Common myeloid progenitor, CD34-positive (primary cell): ENCODE measurements around the gene TRIM17.

Experiments
- CTCF ChIA-PET: fragments of 350-600 bp; sonication (Branson Sonifier 250); formaldehyde crosslinking; loops from one replicate; lab custom pipeline; 2021; ENCODE audit warnings: antibody characterized with exemption; lab: Charles Lee
- POLR2A ChIA-PET: fragments of 350-600 bp; sonication (Branson Sonifier 250); formaldehyde crosslinking; loops from one replicate; lab custom pipeline; 2021; ENCODE audit warnings: antibody characterized with exemption; lab: Charles Lee
- DNase-seq, 3 donors: peaks; one replicate each; pipeline versions ENCODE4 v3.0.0 to v3.0.0-alpha.2; 2013
- H3K27ac ChIP-seq, 2 experiments: 1 replicate in 1 of 2; 2 replicates in 1 of 2; pipeline ENCODE4 v1.7.0; 2013; ENCODE audit warnings: inconsistent platforms in 2 of 2, low read length in 2 of 2, mild to moderate bottlenecking in 2 of 2, low read depth in 1 of 2, moderate library complexity in 1 of 2; ENCODE audit not compliant: severe bottlenecking in 2 of 2, insufficient read depth in 1 of 2, poor library complexity in 1 of 2
- H3K27me3 ChIP-seq, 5 experiments: replicated peaks in 2 of 5; 1 replicate in 3 of 5; 2 replicates in 2 of 5; pipeline versions ENCODE4 v1.6.1 to v1.7.0; 2013; ENCODE audit warnings: low read length in 4 of 5, mild to moderate bottlenecking in 2 of 5, moderate library complexity in 2 of 5, inconsistent platforms in 1 of 5; ENCODE audit not compliant: insufficient read depth in 5 of 5, control insufficient read depth in 4 of 5
- H3K36me3 ChIP-seq, 4 experiments: 1 replicate in 2 of 4; 2 replicates in 2 of 4; pipeline versions ENCODE4 v1.6.1 to v1.7.0; 2013; ENCODE audit warnings: low read length in 3 of 4, control low read depth in 1 of 4, mild to moderate bottlenecking in 1 of 4; ENCODE audit not compliant: control insufficient read depth in 4 of 4, insufficient read depth in 4 of 4
- H3K4me1 ChIP-seq, 4 experiments: 1 replicate in 3 of 4; 2 replicates in 1 of 4; pipeline versions ENCODE4 v1.6.1 to v1.7.1; 2013; ENCODE audit warnings: low read length in 3 of 4, mild to moderate bottlenecking in 3 of 4, control low read depth in 1 of 4, inconsistent platforms in 1 of 4, moderate library complexity in 1 of 4; ENCODE audit not compliant: control insufficient read depth in 4 of 4, insufficient read depth in 4 of 4; ENCODE audit errors: control extremely low read depth in 1 of 4
- H3K4me3 ChIP-seq, 7 experiments: 1 replicate in 4 of 7; 2 replicates in 3 of 7; pipeline versions ENCODE4 v1.5.1 to v1.7.0; 2013; ENCODE audit warnings: mild to moderate bottlenecking in 7 of 7, low read length in 6 of 7, moderate library complexity in 6 of 7, inconsistent platforms in 2 of 7, low read depth in 2 of 7, control low read depth in 1 of 7; ENCODE audit not compliant: insufficient read depth in 4 of 7, control insufficient read depth in 1 of 7; ENCODE audit errors: extremely low read depth in 1 of 7
- H3K9me3 ChIP-seq, 5 experiments: 1 replicate in 4 of 5; 2 replicates in 1 of 5; pipeline versions ENCODE4 v1.6.1 to v1.7.1; 2013; ENCODE audit warnings: low read length in 4 of 5, mild to moderate bottlenecking in 2 of 5, inconsistent platforms in 1 of 5, low read depth in 1 of 5, moderate library complexity in 1 of 5; ENCODE audit not compliant: control insufficient read depth in 4 of 5, insufficient read depth in 2 of 5; ENCODE audit errors: control extremely low read depth in 1 of 5
- WGBS: methylation state at CpG from one replicate; pipeline ENCODE4 v1.1.5; 2013; ENCODE audit not compliant: insufficient coverage; 5-methylcytosine and 5-hydroxymethylcytosine counted together

TRIM17 gene

GRCh38 chr1:228370941-228371740, 45.5 kb downstream of the TRIM17 start:
- POLR2A ChIA-PET = no interaction called here
- CTCF ChIA-PET = no interaction called here

DNA sequence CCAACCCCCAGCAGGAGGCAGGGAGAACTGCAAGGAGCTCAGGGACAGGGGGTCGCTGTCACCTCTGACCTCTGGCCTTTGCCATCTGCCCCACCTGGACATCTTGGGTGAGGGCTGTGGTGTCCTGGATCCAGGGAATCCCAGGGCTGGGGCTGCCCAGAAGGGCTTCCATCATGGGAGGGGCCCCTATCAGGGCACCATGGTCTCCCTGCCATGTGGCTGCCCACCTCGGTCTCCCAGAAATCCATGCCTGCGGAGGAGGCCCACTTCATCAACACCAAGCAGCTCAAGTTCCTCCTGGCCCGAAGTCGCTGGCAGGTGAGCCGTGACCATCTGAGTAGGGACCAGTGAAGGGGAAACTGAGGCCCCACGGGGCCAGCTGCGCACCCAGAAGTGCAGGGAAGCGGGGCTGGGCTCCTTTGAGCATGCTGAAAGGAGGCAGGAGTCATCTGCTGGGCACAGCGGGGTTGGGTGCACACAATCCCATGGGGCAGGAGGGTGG, 46.2 kb downstream of the TRIM17 start:
- POLR2A ChIA-PET = no interaction called here

More at GRCh38 chr1:228370941-228371740, 45.5 kb downstream of the TRIM17 start:
- WGBS = 97% methylated on average over 45 of the region's 50 CpGs
- no peaks in the 10 kb centered on the region for H3K9me3 ChIP-seq
- H3K27ac ChIP-seq = no peak overlapping the region
- peaks cover 0 to 2% (median 0%) of the 10 kb centered on the region in 4 experiments for H3K36me3 ChIP-seq
- no peaks in the 10 kb centered on the region for H3K4me1 ChIP-seq
- DNase-seq = no peak
- H3K27me3 ChIP-seq = peaks cover 0 to 2% (median 0%) of the 10 kb centered on the region in 5 experiments
- no peak overlapping the region for H3K4me3 ChIP-seq

DNA sequence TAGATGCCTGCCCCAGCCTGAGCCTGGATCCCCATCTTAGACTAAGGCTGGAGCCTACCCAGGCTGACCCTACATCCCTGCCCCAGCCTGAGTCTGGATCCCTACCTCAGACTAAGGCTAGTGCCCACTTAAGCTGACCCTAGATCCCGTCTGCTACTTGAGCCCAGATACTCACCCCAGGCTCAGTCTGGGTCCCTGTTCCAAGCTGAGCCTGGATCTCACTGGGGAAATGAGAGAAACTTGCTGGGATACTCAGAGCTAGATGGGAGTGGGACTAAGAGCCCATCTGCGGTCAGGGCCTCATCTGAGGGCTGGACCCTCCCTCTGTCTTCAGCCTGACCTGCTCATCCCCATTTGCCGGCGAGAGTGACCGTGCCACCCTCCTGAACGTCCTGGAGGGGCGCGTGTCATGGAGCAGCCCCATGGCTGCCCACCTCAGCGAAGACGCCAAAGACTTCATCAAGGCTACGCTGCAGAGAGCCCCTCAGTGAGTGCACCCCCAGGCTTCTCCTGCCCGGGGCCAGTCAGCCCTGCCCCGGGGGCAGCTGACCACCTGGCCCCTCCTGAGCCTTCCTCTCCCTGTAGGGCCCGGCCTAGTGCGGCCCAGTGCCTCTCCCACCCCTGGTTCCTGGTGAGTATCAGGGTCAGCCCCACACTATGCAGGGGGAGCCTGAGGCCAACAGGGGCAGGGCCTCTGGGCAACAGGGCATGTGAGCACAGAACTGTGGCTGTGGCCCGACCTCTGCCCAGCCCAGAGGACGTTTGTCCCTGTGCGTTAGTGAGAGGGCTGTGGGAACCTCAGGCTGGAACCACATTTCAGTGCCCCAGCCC, 46.8 kb downstream of the TRIM17 start:
- no peak for DNase-seq
- Histone ChIP-seq H3K36me3 (peaks cover 0 to 1% (median 0%) of the 10 kb centered on the region in 4 experiments), H3K27ac (peak overlapping the region in 1 of 2 experiments; percentile 40), H3K27me3 (peaks cover 0 to 2% (median 0%) of the 10 kb centered on the region in 5 experiments), H3K4me3 (no peak overlapping the region), H3K4me1 (no peaks in the 10 kb centered on the region), H3K9me3 (no peaks in the 10 kb centered on the region)
- ChIA-PET CTCF (no interaction called here), POLR2A (no interaction called here)
- 96% methylated on average over 14 of the region's 18 CpGs for WGBS

More for the DNA sequence above, 46.2 kb downstream of the TRIM17 start:
- Histone ChIP-seq H3K27ac (peak overlapping the region in 1 of 2 experiments; percentile 40), H3K4me3 (no peak overlapping the region), H3K4me1 (no peaks in the 10 kb centered on the region), H3K36me3 (peaks cover 0 to 2% (median 0%) of the 10 kb centered on the region in 4 experiments), H3K9me3 (no peaks in the 10 kb centered on the region), H3K27me3 (peaks cover 0 to 2% (median 0%) of the 10 kb centered on the region in 5 experiments)
- CTCF ChIA-PET = no interaction called here
- no peak for DNase-seq
- 96% methylated on average over 10 of the region's 10 CpGs for WGBS

GRCh38 chr1:228368801-228369607, 47.7 kb downstream of the TRIM17 start:
- no peak for DNase-seq
- CTCF ChIA-PET = no interaction called here
- H3K4me1 ChIP-seq = no peaks in the 10 kb centered on the region
- POLR2A ChIA-PET = no interaction called here
- WGBS = 95% methylated on average over 14 of the region's 15 CpGs
- H3K4me3 ChIP-seq = no peak overlapping the region
- no peaks in the 10 kb centered on the region for H3K36me3 ChIP-seq
- H3K27ac ChIP-seq = peak overlapping the region in 1 of 2 experiments; percentile 61
- H3K27me3 ChIP-seq = peaks cover 0 to 2% (median 0%) of the 10 kb centered on the region in 5 experiments
- no peaks in the 10 kb centered on the region for H3K9me3 ChIP-seq

- Histone ChIP-seq H3K4me3 (no peak overlapping the region), H3K36me3 (no peaks in the 10 kb centered on the region), H3K4me1 (no peaks in the 10 kb centered on the region), H3K27me3 (peaks cover 0 to 2% (median 0%) of the 10 kb centered on the region in 5 experiments), H3K9me3 (no peaks in the 10 kb centered on the region), H3K27ac (peak overlapping the region in 1 of 2 experiments; percentile 61)
- no peak for DNase-seq
- WGBS = 88% methylated on average over 22 of the region's 25 CpGs
- CTCF ChIA-PET = interaction anchor here (1.0 kb wide), 1 partner anchor 39 kb away, joined by 4 read pairs; the partner anchor contains the start of gene TRIM11
- POLR2A ChIA-PET = no interaction called here
Observed at GRCh38 chr1:228367798-228368791, 48.6 kb downstream of the TRIM17 start.
